Stimulated activated CD4-positive, alpha-beta T cell treated with anti-CD3 and anti-CD28 coated beads, Interleukin-1b, Interleukin-23, amount 100 ng/mL, for 1 hour (primary cell): ENCODE results near the gene HEATR5B.

Experiments used
- DNase-seq, 2 donors: peaks; one replicate each; pipeline ENCODE4 v3.0.0-alpha.2; 2020; ENCODE audit warnings: low read depth in 2 of 2

Gene HEATR5B

GRCh38 chr2:37083873-37084794, at the start of gene HEATR5B, which contains the start of gene GPATCH11:
TSS of gene HEATR5B (minus strand) at chr2:37084372. CDS start at chr2:37083414, 958 bp downstream.
TSS of gene GPATCH11 (plus strand) at chr2:37084518. CDS start at chr2:37088382, 3,864 bp downstream.
- peak; percentile 78 to 85 for DNase-seq

- no peak for DNase-seq
These were observed 48.7 kb upstream of the HEATR5B start for GRCh38 chr2:37132914-37133313.

GRCh38 chr2:37125416-37125815, 41.2 kb upstream of the HEATR5B start:
- DNase-seq = no peak

DNA sequence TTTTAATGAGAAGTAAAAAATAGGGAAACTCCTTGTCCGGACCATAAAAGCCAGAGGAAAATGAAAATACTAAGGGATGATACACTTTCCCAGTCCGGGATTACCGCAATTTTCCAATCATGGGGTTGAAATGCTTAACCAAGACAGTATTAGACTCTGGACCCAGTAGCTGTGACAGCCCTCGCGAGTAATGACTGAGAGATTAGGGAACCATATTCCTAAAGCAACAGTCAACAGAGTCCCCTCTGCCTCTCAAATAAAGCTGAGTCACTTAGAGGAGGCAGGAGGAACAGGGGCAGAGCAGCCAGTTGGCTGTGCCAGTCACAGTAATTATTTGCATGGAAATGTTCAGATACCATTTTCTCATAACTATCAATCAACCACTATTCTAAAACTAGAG, 35.0 kb upstream of the HEATR5B start:
- DNase-seq = no peak

- no peak for DNase-seq
These were observed 33.4 kb upstream of the HEATR5B start for GRCh38 chr2:37117566-37117965.

GRCh38 chr2:37111958-37112357, 27.8 kb upstream of the HEATR5B start:
- no peak for DNase-seq

GRCh38 chr2:37110306-37111212, 26.4 kb upstream of the HEATR5B start:
- DNase-seq = no peak

GRCh38 chr2:37109523-37109922, 25.4 kb upstream of the HEATR5B start:
- no peak for DNase-seq

DNA sequence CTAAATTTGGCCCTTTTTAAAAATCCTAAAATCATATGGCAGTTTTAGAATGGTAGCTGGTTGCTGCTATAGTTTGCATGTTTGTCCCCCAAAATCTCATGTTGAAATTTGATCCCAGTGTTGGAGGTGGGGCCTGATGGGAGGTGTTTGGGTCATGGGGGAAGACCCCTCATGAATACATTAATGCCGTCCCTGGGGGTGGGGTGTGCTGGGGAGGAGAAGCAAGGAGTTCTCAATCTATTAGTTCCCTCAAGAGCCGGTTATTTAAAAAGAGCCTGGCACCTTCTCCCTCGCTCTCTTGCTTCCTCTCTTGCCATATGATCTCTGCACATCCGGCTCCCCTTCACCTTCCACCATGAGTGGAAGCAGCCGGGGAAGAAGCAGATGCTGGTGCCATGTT, 21.0 kb upstream of the HEATR5B start:
- no peak for DNase-seq

- no peak for DNase-seq
These were observed 20.0 kb upstream of the HEATR5B start for GRCh38 chr2:37104178-37104577.

- no peak for DNase-seq
These were observed 18.4 kb upstream of the HEATR5B start for GRCh38 chr2:37102588-37102987.

GRCh38 chr2:37100054-37100453, 15.9 kb upstream of the HEATR5B start:
- no peak for DNase-seq

- no peak for DNase-seq
These were observed 14.4 kb upstream of the HEATR5B start for GRCh38 chr2:37098416-37099118.

DNA sequence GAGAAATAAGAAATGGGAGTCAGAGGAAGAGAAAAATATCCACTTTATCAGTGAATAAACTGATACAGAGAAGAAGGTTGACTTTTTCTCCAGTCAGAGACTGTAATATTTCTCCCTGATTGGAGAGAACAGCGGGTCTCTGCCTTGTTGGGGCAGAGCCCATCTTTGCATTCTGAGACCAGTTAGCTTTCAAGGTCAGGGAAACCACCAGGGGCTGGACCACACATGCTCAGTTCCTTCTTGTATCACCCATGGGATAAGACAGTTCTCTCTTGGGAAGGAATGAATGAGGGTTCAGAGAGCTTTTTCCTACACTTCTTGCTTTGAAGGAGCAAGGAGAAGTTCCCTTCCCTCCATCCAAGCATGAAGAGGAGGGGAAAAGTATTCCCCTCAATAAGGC, 12.4 kb upstream of the HEATR5B start:
- no peak for DNase-seq

GRCh38 chr2:37091873-37092272, 7.7 kb upstream of the HEATR5B start:
- DNase-seq = no peak

- DNase-seq = no peak
These were observed 5.9 kb upstream of the HEATR5B start for GRCh38 chr2:37090019-37090477.

- DNase-seq = no peak
These were observed 1.6 kb upstream of the HEATR5B start for GRCh38 chr2:37085731-37086147.

GRCh38 chr2:37084797-37085196, 625 bp upstream of the HEATR5B start:
- no peak for DNase-seq

DNA sequence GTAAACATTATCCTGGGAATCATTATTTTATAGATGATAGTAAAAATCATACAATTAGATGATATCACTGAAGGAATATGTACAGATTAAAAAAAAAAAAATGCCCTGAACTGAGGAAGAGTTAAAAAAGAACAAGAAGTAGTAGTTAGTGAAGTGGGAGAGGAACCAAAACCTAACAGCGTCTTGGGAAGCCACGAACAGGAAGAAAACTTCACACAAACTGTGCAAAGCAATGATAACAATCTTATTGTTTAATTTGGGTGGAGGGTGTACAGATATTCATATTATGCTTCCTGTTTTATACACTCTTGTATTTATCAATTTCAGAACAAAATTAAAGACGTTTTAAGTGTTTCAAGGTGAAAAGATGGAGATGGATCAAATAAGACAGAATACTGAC, 3.5 kb downstream of the HEATR5B start:
- DNase-seq = no peak

GRCh38 chr2:37080266-37080665, 3.9 kb downstream of the HEATR5B start:
- DNase-seq = no peak

- DNase-seq = no peak
These were observed 13.2 kb downstream of the HEATR5B start for GRCh38 chr2:37070931-37071330.

GRCh38 chr2:37068686-37069085, 15.5 kb downstream of the HEATR5B start:
- no peak for DNase-seq
